ENCODE results near the gene HELLS.

- TF ChIP-seq, protein P1, sequence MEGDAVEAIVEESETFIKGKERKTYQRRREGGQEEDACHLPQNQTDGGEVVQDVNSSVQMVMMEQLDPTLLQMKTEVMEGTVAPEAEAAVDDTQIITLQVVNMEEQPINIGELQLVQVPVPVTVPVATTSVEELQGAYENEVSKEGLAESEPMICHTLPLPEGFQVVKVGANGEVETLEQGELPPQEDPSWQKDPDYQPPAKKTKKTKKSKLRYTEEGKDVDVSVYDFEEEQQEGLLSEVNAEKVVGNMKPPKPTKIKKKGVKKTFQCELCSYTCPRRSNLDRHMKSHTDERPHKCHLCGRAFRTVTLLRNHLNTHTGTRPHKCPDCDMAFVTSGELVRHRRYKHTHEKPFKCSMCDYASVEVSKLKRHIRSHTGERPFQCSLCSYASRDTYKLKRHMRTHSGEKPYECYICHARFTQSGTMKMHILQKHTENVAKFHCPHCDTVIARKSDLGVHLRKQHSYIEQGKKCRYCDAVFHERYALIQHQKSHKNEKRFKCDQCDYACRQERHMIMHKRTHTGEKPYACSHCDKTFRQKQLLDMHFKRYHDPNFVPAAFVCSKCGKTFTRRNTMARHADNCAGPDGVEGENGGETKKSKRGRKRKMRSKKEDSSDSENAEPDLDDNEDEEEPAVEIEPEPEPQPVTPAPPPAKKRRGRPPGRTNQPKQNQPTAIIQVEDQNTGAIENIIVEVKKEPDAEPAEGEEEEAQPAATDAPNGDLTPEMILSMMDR (IDR thresholded peaks at IDR 0.05; ENCODE audit: borderline replicate concordance, extremely low read depth, low read length, poor library complexity, severe bottlenecking), result no peak
- no peak for TF ChIP-seq EZH2 (IDR thresholded peaks at IDR 0.05; ENCODE audit: borderline replicate concordance, low read depth, low read length, severe bottlenecking)
Measured at GRCh38 chr10:94546049-94546900, 687 bp downstream of the HELLS start.
